Epithelial cell of proximal tubule (primary cell): ENCODE data around the gene MAP1S. TPM values are rescaled to one million over a fixed set of nuclear protein-coding genes. Genes with fewer than 3 reads are reported as not detected.
"Not testable (repeated sequence)": the region's sequence is repeated elsewhere in the genome, so short reads cannot be mapped to it uniquely, and the experiment has no call there.

Experiments used
- DNase-seq: peaks from one replicate; pipeline ENCODE4 v3.0.0-alpha.2; 2011; ENCODE audit warnings: low read depth
- H3K4me3 ChIP-seq: 2 replicates; pipeline ENCODE4 v1.5.1; 2011; ENCODE audit warnings: low read depth, mild to moderate bottlenecking, low read length
- CTCF ChIP-seq: conservative IDR thresholded peaks from 2 replicates; pipeline ENCODE4 v1.5.1; 2012; ENCODE audit warnings: low read depth, mild to moderate bottlenecking, low read length
- total RNA-seq: library from RNA; depleted of rRNA; stranded (reverse); fragments of >200 nt; gene quantifications from 2 replicates; pipeline ENCODE4 v1.2.3, GENCODE V29; 2015

Gene MAP1S
- total RNA-seq, 1 donor from 2014 or later = 50.6 TPM

- no peak for TF ChIP-seq CTCF
- DNase-seq = no peak
Observed at GRCh38 chr19:17775991-17776803, 56.9 kb downstream of the MAP1S start.

GRCh38 chr19:17777840-17778239, 58.6 kb downstream of the MAP1S start:
- not testable (repeated sequence) for H3K4me3 ChIP-seq, DNase-seq

More at GRCh38 chr19:17775991-17776803, 56.9 kb downstream of the MAP1S start:
- H3K4me3 ChIP-seq = no peak overlapping the region

GRCh38 chr19:17778251-17778967, 59.1 kb downstream of the MAP1S start:
- TF ChIP-seq CTCF = no peak
- H3K4me3 ChIP-seq = peak overlapping the region; percentile 48
- no peak for DNase-seq

- DNase-seq = no peak
- peak overlapping the region; percentile 48 for H3K4me3 ChIP-seq
- TF ChIP-seq CTCF = no peak
Observed at GRCh38 chr19:17778968-17779929, 60.0 kb downstream of the MAP1S start.

GRCh38 chr19:17780781-17781180, 61.5 kb downstream of the MAP1S start:
- TF ChIP-seq CTCF = no peak
- no peak overlapping the region for H3K4me3 ChIP-seq
- DNase-seq = no peak

- not testable (repeated sequence) for DNase-seq, H3K4me3 ChIP-seq
Observed at GRCh38 chr19:17783721-17784120, 64.4 kb downstream of the MAP1S start.

Other genes starting within 250 kb of the MAP1S start
- gene SLC27A1, start 249.0 kb upstream of the MAP1S start, total RNA-seq = 2.5 and 7.0 TPM in 2 replicates
- gene PGLS, start 207.8 kb upstream of the MAP1S start, total RNA-seq = 83.6 and 123 TPM in 2 replicates
- 83.6 and 126 TPM in 2 replicates for gene COLGALT1, start 163.8 kb upstream of the MAP1S start, total RNA-seq
- 0.06 TPM in 1 of 2 replicates, not detected in the other for gene UNC13A, start 31.1 kb upstream of the MAP1S start, total RNA-seq
- gene FCHO1, start 32.0 kb downstream of the MAP1S start, total RNA-seq = 4.2 and 18.0 TPM in 2 replicates
- 11.1 and 17.3 TPM in 2 replicates for gene B3GNT3, start 75.7 kb downstream of the MAP1S start, total RNA-seq
- not detected in 2 replicates for gene INSL3, start 102.0 kb downstream of the MAP1S start, total RNA-seq
- 5.3 and 8.0 TPM in 2 replicates for gene JAK3, start 128.5 kb downstream of the MAP1S start, total RNA-seq
- 1,780 and 2,411 TPM in 2 replicates for gene RPL18A, start 140.4 kb downstream of the MAP1S start, total RNA-seq
- gene SLC5A5, start 152.5 kb downstream of the MAP1S start, total RNA-seq = not detected in 2 replicates
- gene CCDC124, start 213.5 kb downstream of the MAP1S start, total RNA-seq = 68.4 and 115 TPM in 2 replicates
- not detected in 2 replicates for gene KCNN1, start 247.6 kb downstream of the MAP1S start, total RNA-seq